Measurements from ENCODE around the gene KLHL29. TPM values are rescaled to one million over a fixed set of nuclear protein-coding genes. Genes with fewer than 3 reads are reported as not detected.
A peak's percentile ranks its signal among the peaks of the same experiment; 100 is the strongest.

Gene KLHL29
- total RNA-seq, 4 donors from 2014 or later, result 2.2 to 3.3 (median 2.7) TPM

DNA sequence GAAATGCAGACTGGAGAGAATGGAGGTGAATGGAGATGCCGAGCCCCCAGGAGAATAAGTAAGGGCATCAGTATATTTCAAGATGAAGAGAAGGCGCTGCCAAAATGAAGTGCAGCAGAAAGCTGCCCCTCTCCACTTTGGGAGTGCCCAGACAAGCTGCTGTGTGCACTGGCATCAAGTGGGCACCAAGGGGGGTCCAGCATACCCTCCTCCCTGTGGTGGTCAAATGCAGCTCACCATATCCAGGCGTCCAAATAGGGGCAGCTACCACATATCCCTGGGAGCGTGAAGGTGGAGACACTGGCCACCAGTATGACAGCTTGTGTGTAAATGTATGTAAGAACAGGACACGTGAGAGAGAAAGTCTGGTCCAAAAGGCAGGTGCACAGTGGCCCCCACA, 236.6 kb downstream of the KLHL29 start:
- no peak for TF ChIP-seq POLR2A (IDR thresholded peaks at IDR 0.05)
- TF ChIP-seq, protein P1, sequence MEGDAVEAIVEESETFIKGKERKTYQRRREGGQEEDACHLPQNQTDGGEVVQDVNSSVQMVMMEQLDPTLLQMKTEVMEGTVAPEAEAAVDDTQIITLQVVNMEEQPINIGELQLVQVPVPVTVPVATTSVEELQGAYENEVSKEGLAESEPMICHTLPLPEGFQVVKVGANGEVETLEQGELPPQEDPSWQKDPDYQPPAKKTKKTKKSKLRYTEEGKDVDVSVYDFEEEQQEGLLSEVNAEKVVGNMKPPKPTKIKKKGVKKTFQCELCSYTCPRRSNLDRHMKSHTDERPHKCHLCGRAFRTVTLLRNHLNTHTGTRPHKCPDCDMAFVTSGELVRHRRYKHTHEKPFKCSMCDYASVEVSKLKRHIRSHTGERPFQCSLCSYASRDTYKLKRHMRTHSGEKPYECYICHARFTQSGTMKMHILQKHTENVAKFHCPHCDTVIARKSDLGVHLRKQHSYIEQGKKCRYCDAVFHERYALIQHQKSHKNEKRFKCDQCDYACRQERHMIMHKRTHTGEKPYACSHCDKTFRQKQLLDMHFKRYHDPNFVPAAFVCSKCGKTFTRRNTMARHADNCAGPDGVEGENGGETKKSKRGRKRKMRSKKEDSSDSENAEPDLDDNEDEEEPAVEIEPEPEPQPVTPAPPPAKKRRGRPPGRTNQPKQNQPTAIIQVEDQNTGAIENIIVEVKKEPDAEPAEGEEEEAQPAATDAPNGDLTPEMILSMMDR (IDR thresholded peaks at IDR 0.05), result no peak
- H3K9me3 ChIP-seq, result no peaks in the 10 kb centered on the region
- H3K27ac ChIP-seq, result no peak overlapping the region
- H3K36me3 ChIP-seq, result no peaks in the 10 kb centered on the region
- DNase-seq, result no peak
- intact Hi-C loops (cut with DNase I), result no loop called here
- H3K4me1 ChIP-seq, result peaks cover 0 to 6% of the 10 kb centered on the region in 2 donors
- no peak overlapping the region for H3K4me3 ChIP-seq (replicated peaks in 1 of 3)
- no peaks in the 10 kb centered on the region for H3K27me3 ChIP-seq
- 95 to 96% methylated on average over 5 of the region's 5 CpGs for WGBS, 2 donors

DNA sequence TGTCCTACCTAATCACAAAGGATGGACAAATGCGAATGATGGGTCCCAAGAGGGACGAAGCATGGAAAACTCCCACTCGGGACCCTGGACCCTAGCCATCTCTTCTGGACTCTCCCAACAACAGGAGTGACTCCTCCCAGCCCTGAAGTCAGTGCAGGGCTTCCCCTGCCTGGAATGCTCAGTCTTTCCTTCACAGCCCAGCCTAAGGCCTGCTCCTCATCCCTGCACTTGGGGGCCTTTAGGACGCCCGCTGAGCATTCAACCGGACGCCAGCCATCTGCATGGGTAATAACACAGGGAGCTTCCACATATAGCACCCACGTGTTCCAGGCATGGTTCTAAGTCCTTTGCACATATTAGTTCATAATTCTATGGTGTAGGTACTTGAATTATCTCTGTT, 237.5 kb downstream of the KLHL29 start:
- Histone ChIP-seq H3K9me3 (no peaks in the 10 kb centered on the region), H3K27me3 (no peaks in the 10 kb centered on the region), H3K36me3 (no peaks in the 10 kb centered on the region), H3K4me3 (replicated peaks in 1 of 3) (no peak overlapping the region), H3K27ac (no peak overlapping the region), H3K4me1 (no peaks in the 10 kb centered on the region)
- no peak for DNase-seq
- intact Hi-C loops (cut with DNase I), result no loop called here
- no peak for TF ChIP-seq POLR2A (IDR thresholded peaks at IDR 0.05)
- TF ChIP-seq, protein P1 (IDR thresholded peaks at IDR 0.05), result no peak
- WGBS, 2 donors, result 92% methylated on average over 8 of the region's 8 CpGs

DNA sequence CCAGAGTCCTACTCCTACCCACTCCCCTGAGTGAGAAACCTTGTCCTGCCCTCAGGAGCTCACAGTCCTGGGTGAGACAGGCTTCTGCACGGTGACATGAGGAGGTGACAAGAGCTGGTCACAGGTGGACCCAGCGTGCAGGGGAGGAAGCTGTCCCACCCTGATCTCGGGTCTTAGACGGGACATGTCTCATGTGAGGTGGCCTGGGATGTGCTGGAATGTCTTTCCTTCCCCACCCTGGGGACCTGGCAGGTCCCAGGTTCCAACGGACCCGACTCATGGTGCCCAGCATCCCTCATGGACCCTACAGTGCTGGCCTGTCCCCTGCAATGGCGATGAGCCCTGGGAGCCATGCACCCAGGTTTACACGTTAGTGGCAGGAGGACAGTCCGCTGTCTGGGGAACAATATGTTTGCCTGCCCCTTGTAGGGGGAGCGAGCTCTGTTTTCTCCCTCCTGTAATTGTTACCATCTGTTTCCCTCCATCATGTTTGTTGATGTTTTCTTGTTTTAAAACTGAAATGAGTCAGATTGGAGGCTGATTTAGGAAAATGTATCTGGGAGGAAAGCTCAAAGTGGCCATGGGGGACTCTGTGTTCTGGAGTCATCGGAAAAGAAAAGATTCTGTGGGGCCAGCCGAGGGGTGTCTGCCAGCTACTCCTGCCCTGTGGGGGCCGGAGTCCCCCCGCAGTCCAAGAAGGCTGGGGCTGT, 238.1 kb downstream of the KLHL29 start:
- Histone ChIP-seq H3K4me3 (replicated peaks in 1 of 3) (no peak overlapping the region), H3K9me3 (no peaks in the 10 kb centered on the region), H3K27me3 (no peaks in the 10 kb centered on the region), H3K4me1 (no peaks in the 10 kb centered on the region), H3K27ac (no peak overlapping the region), H3K36me3 (no peaks in the 10 kb centered on the region)
- DNase-seq, result no peak
- 88 to 91% methylated on average over 10 to 14 of the region's 14 CpGs for WGBS, 2 donors
- TF ChIP-seq POLR2A (IDR thresholded peaks at IDR 0.05), result no peak
- TF ChIP-seq, protein P1 (IDR thresholded peaks at IDR 0.05), result no peak
- intact Hi-C loops (cut with DNase I), result no loop called here

DNA sequence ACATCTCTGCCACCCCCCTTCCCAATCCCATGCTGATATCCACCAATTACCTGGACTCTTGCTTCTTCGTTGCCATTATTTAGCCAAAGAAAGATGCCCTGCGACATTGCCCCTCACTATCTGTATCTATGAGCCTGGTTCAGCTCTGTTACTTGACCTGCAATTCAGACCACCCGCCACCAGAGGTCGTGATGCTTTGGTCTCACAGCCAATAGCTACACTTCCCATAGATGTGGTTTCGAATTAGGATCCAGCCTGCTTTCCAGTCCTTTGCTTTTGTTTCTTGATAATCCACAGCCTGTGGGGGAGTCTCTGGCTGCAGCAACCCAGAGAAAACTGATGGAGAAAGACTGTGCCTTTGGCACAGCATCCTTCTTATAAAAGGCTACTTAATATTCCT, 239.4 kb downstream of the KLHL29 start:
- Histone ChIP-seq H3K27ac (no peak overlapping the region), H3K4me1 (no peaks in the 10 kb centered on the region)

DNA sequence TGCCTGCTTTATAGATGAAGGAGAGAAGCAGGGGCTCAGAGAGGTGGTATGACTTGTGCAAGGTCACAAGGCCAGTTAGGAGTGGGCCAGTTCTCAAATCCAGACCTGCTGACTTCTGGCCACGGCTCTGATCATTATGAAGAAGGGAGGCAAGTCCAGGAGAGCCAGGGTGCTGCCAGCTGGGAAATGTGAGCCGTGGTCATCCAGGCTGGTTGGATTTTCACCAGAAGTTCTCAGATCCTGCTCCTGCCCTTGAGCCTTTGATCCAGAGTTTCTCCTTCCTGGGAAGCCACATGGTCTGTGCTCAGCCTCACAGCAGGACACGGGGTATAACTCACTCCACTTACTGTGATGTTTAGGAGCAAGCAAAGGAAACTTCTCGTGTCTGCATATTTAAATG, 239.9 kb downstream of the KLHL29 start:
- TF ChIP-seq, protein P1 (IDR thresholded peaks at IDR 0.05), result no peak
- TF ChIP-seq POLR2A (IDR thresholded peaks at IDR 0.05), result no peak
- no peaks in the 10 kb centered on the region for H3K4me1 ChIP-seq
- no peaks in the 10 kb centered on the region for H3K9me3 ChIP-seq
- DNase-seq, result no peak
- intact Hi-C loops (cut with DNase I), result no loop called here
- WGBS, 2 donors, result 66 to 69% methylated on average over 4 of the region's 4 CpGs
- H3K27ac ChIP-seq, result no peak overlapping the region
- no peak overlapping the region for H3K4me3 ChIP-seq (replicated peaks in 1 of 3)
- H3K27me3 ChIP-seq, result no peaks in the 10 kb centered on the region
- no peaks in the 10 kb centered on the region for H3K36me3 ChIP-seq

More for the DNA sequence above, 239.4 kb downstream of the KLHL29 start:
- no peak for DNase-seq
- Histone ChIP-seq H3K4me3 (replicated peaks in 1 of 3) (no peak overlapping the region), H3K9me3 (no peaks in the 10 kb centered on the region), H3K36me3 (no peaks in the 10 kb centered on the region), H3K27me3 (no peaks in the 10 kb centered on the region)
- 56 to 67% methylated on average over 5 of the region's 5 CpGs for WGBS, 2 donors
- no peak for TF ChIP-seq POLR2A (IDR thresholded peaks at IDR 0.05)
- TF ChIP-seq, protein P1 (IDR thresholded peaks at IDR 0.05), result peak in 1 of 6 experiments; percentile 17
- intact Hi-C loops (cut with DNase I), result no loop called here

Measured in thyroid gland (tissue), 4 donors.